CD14-positive monocyte (primary cell): ENCODE measurements around the gene ACSF2. TPM values are rescaled to one million over a fixed set of nuclear protein-coding genes. Genes with fewer than 3 reads are reported as not detected.

ENCODE experiments used
- DNase-seq, 3 donors: peaks; one replicate each; pipeline ENCODE4 v3.0.0-alpha.2; 2011 to 2022
- H2AFZ ChIP-seq: 2 replicates; pipeline ENCODE4 v1.6.0; 2012; ENCODE audit warnings: mild to moderate bottlenecking, low read depth, low read length, inconsistent platforms; ENCODE audit not compliant: insufficient read depth, poor library complexity, severe bottlenecking
- H3K27ac ChIP-seq, 2 donors: 1 replicate in 1 of 2; 2 replicates in 1 of 2; pipeline ENCODE4 v1.5.1; 2012 to 2013; ENCODE audit warnings: low read length in 2 of 2, control low read depth in 1 of 2, inconsistent platforms in 1 of 2, low read depth in 1 of 2, mild to moderate bottlenecking in 1 of 2
- H3K27me3 ChIP-seq, 2 donors: one replicate each; pipeline versions ENCODE4 v1.6.0 to v1.6.1; 2011 to 2013; ENCODE audit warnings: low read length in 2 of 2; ENCODE audit not compliant: control insufficient read depth in 2 of 2, insufficient read depth in 2 of 2
- H3K36me3 ChIP-seq, 2 donors: replicated peaks in 1 of 2; 1 replicate in 1 of 2; 2 replicates in 1 of 2; pipeline versions ENCODE4 v1.5.1 to v1.6.1; 2012 to 2013; ENCODE audit warnings: low read length in 2 of 2, control low read depth in 1 of 2, inconsistent platforms in 1 of 2, mild to moderate bottlenecking in 1 of 2; ENCODE audit not compliant: insufficient read depth in 2 of 2, control insufficient read depth in 1 of 2
- H3K4me1 ChIP-seq, 2 donors: 1 replicate in 1 of 2; 2 replicates in 1 of 2; pipeline versions ENCODE4 v1.5.1 to v1.6.1; 2012 to 2013; ENCODE audit warnings: low read length in 2 of 2, control low read depth in 1 of 2, inconsistent platforms in 1 of 2, mild to moderate bottlenecking in 1 of 2, moderate library complexity in 1 of 2; ENCODE audit not compliant: insufficient read depth in 2 of 2, control insufficient read depth in 1 of 2
- H3K4me2 ChIP-seq: replicated peaks from 2 replicates; pipeline ENCODE3; 2012; ENCODE audit warnings: low read length, moderate library complexity, mild to moderate bottlenecking; ENCODE audit not compliant: poor library complexity, severe bottlenecking; ENCODE audit errors: extremely low read depth
- H3K4me3 ChIP-seq, 3 experiments: fragments of 200-600 bp in 1 of 3; sonication (generic) in 1 of 3; replicated peaks in 1 of 3; 1 replicate in 2 of 3; 2 replicates in 1 of 3; pipeline ENCODE4 v1.5.1; 2011 to 2013; ENCODE audit warnings: low read length in 3 of 3, mild to moderate bottlenecking in 3 of 3, control low read depth in 2 of 3, low read depth in 2 of 3, inconsistent platforms in 1 of 3, moderate library complexity in 1 of 3
- H3K79me2 ChIP-seq: 2 replicates; pipeline ENCODE4 v1.6.0; 2012; ENCODE audit warnings: mild to moderate bottlenecking, control low read depth, inconsistent platforms, low read length, moderate library complexity; ENCODE audit not compliant: insufficient read depth
- H3K9ac ChIP-seq: 2 replicates; pipeline ENCODE4 v1.6.0; 2017; ENCODE audit warnings: low read length, mild to moderate bottlenecking; ENCODE audit not compliant: insufficient read depth, poor library complexity, severe bottlenecking
- H3K9me3 ChIP-seq, 2 donors: replicated peaks in 1 of 2; 1 replicate in 1 of 2; 2 replicates in 1 of 2; pipeline versions ENCODE4 v1.5.1 to v1.6.1; 2012 to 2013; ENCODE audit warnings: low read length in 2 of 2, control low read depth in 1 of 2; ENCODE audit not compliant: control insufficient read depth in 1 of 2, insufficient read depth in 1 of 2
- H4K20me1 ChIP-seq: 2 replicates; pipeline ENCODE4 v1.6.0; 2012; ENCODE audit warnings: mild to moderate bottlenecking, low read length, control low read depth, moderate library complexity; ENCODE audit not compliant: insufficient read depth
- H3K27ac Mint-ChIP-seq, 7 donors: one replicate each; pipeline ENCODE4 v1.8.0; 2020; ENCODE audit warnings: mild to moderate bottlenecking in 7 of 7, mixed read lengths in 7 of 7, moderate library complexity in 6 of 7, inconsistent platforms in 2 of 7
- H3K27me3 Mint-ChIP-seq, 3 donors: one replicate each; pipeline ENCODE4 v1.8.0; 2021 to 2022; ENCODE audit warnings: low read depth in 3 of 3, mild to moderate bottlenecking in 3 of 3, mixed read lengths in 3 of 3, moderate library complexity in 3 of 3, inconsistent platforms in 1 of 3
- H3K36me3 Mint-ChIP-seq, 2 donors: one replicate each; pipeline ENCODE4 v1.8.0; 2020; ENCODE audit warnings: mixed read lengths in 2 of 2, inconsistent platforms in 1 of 2, mild to moderate bottlenecking in 1 of 2
- H3K4me1 Mint-ChIP-seq: one replicate; pipeline ENCODE4 v1.8.0; 2020; ENCODE audit warnings: mild to moderate bottlenecking, mixed read lengths
- H3K4me3 Mint-ChIP-seq, 2 donors: one replicate each; pipeline ENCODE4 v1.8.0; 2020; ENCODE audit warnings: mild to moderate bottlenecking in 2 of 2, mixed read lengths in 2 of 2, moderate library complexity in 1 of 2
- H3K9me3 Mint-ChIP-seq, 7 donors: one replicate each; pipeline ENCODE4 v1.8.0; 2020 to 2022; ENCODE audit warnings: mixed read lengths in 7 of 7, mild to moderate bottlenecking in 6 of 7, moderate library complexity in 6 of 7, inconsistent platforms in 2 of 7
- CTCF ChIP-seq: fragments of 200-600 bp; IDR thresholded peaks from one replicate; pipeline ENCODE4 v1.8.0; 2022; ENCODE audit warnings: antibody characterized with exemption, mild to moderate bottlenecking
- WGBS: methylation state at CpG from one replicate; pipeline ENCODE4 v1.1.5; 2013; ENCODE audit warnings: missing lambda C conversion rate; ENCODE audit not compliant: insufficient coverage; 5-methylcytosine and 5-hydroxymethylcytosine counted together
- intact Hi-C, 2 donors: fragments of 100-400 bp; cut with micrococcal nuclease; formaldehyde crosslinking; loops; one replicate each; pipeline versions ENCODE4 v1.15.0 to v1.15.1; 2023
- polyA plus RNA-seq, 3 donors: library from polyadenylated mRNA; depleted of rRNA in 1 of 3; unstranded in 2 of 3; stranded (reverse) in 1 of 3; fragments of 300-500 nt in 2 of 3; fragments of >200 nt in 1 of 3; fragmentation: Illumina TruSeq in 2 of 3; gene quantifications; 1 replicate in 2 of 3; 2 replicates in 1 of 3; pipeline ENCODE4 v1.2.3, GENCODE V29; 2012 to 2021

The ACSF2 gene
- polyA plus RNA-seq, 3 donors = 2.8 to 24.4 (median 5.5) TPM

- Histone ChIP-seq H3K27me3 (no peaks in the 10 kb centered on the region), H3K9me3 (no peaks in the 10 kb centered on the region), H3K4me2 (no peak overlapping the region), H3K27ac (no peak overlapping the region), H3K4me1 (peaks cover 55 to 59% of the 10 kb centered on the region in 2 donors), H2AFZ (peak overlapping the region; percentile 96), H3K9ac (no peak overlapping the region), H3K36me3 (no peaks in the 10 kb centered on the region), H3K4me3 (no peak overlapping the region), H3K79me2 (peaks cover 14% of the 10 kb centered on the region), H4K20me1 (no peaks in the 10 kb centered on the region)
- intact Hi-C loops = no loop called here
- DNase-seq = no peak
- H3K9me3 Mint-ChIP-seq = peaks cover 0 to 1% (median 0%) of the 10 kb centered on the region in 7 donors
- H3K36me3 Mint-ChIP-seq = no peaks in the 10 kb centered on the region
- peaks cover 0 to 5% (median 0%) of the 10 kb centered on the region in 3 donors for H3K27me3 Mint-ChIP-seq
- peaks cover 58% of the 10 kb centered on the region for H3K4me1 Mint-ChIP-seq
- 56% methylated on average over 7 of the region's 9 CpGs for WGBS
- no peak for TF ChIP-seq CTCF
- peak overlapping the region in 5 of 7 donors; percentile 18 to 79 (median 30) for H3K27ac Mint-ChIP-seq
- H3K4me3 Mint-ChIP-seq = peak overlapping the region in 1 of 2 donors; percentile 51
These were observed 1.6 kb upstream of the ACSF2 start for GRCh38 chr17:50424246-50424995.

GRCh38 chr17:50424996-50425681 is 879 bp upstream of the ACSF2 start:
- no peaks in the 10 kb centered on the region for H3K36me3 ChIP-seq
- peak in 1 of 3 donors; percentile 5 for DNase-seq
- 80% methylated on average over 5 of the region's 8 CpGs for WGBS
- H3K4me2 ChIP-seq = peak overlapping the region; percentile 90
- H3K36me3 Mint-ChIP-seq = no peaks in the 10 kb centered on the region
- peak overlapping the region; percentile 62 for H3K9ac ChIP-seq
- no peaks in the 10 kb centered on the region for H4K20me1 ChIP-seq
- H3K27me3 Mint-ChIP-seq = peaks cover 0 to 5% (median 0%) of the 10 kb centered on the region in 3 donors
- TF ChIP-seq CTCF = no peak
- H3K4me1 ChIP-seq = peaks cover 55 to 59% of the 10 kb centered on the region in 2 donors
- H3K9me3 ChIP-seq = no peaks in the 10 kb centered on the region
- H3K27ac Mint-ChIP-seq = no peak overlapping the region
- H3K27ac ChIP-seq = no peak overlapping the region
- H3K27me3 ChIP-seq = no peaks in the 10 kb centered on the region
- peak overlapping the region; percentile 80 to 91 for H3K4me3 Mint-ChIP-seq
- peaks cover 14% of the 10 kb centered on the region for H3K79me2 ChIP-seq
- H3K4me3 ChIP-seq = peak overlapping the region; percentile 59 to 83 (median 65)
- intact Hi-C loops = no loop called here
- H3K9me3 Mint-ChIP-seq = no peaks in the 10 kb centered on the region
- peak overlapping the region; percentile 96 for H2AFZ ChIP-seq
- H3K4me1 Mint-ChIP-seq = peaks cover 55% of the 10 kb centered on the region
